Measurements from ENCODE around the gene NFE2L2.

DNA sequence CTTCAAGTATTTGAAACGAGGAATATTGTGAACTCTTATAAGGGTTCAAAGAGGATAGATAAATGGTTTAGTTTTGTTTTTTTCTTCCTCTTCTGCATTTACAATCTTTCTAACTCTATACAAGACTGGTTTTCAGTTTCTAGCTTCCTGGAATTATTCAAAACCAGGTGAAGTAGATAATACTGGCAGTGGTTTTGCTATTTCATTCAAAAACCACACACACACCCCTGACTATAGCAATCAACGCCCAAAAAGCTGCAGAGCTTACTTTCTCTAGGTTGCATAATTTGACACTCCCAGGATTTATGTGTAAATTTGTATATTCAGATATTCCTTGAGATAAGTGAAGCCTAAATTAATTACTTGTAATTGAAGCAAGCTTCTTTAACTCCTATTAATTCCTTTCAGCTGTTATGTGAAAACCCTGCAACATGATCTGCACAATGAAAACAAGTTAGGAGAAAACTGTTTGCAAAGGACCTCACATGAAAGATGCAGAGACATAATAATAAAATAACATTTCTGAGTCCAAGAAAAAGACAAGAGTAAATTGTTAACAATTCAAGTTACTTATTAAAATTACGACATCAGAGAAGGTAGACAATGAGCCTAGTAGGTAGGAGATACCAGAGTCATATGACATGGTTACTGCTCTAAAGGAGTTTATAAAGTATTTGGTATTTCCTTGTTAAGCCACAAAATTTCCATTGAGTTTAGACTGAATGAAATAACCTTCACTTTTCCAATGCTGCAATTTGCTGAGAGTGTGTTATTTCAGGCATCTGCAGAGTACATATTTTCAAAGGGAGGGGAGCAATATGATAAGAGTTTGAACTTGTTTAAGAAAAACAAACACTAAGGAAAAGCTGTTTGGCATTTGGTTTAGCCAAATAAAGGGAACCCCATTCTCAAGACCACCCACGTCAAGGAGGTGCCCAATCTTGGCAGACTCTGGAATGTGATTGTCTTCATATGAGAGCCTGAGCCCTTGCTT is 1.6 kb upstream of the NFE2L2 start:
- TF ChIP-seq, protein P1, sequence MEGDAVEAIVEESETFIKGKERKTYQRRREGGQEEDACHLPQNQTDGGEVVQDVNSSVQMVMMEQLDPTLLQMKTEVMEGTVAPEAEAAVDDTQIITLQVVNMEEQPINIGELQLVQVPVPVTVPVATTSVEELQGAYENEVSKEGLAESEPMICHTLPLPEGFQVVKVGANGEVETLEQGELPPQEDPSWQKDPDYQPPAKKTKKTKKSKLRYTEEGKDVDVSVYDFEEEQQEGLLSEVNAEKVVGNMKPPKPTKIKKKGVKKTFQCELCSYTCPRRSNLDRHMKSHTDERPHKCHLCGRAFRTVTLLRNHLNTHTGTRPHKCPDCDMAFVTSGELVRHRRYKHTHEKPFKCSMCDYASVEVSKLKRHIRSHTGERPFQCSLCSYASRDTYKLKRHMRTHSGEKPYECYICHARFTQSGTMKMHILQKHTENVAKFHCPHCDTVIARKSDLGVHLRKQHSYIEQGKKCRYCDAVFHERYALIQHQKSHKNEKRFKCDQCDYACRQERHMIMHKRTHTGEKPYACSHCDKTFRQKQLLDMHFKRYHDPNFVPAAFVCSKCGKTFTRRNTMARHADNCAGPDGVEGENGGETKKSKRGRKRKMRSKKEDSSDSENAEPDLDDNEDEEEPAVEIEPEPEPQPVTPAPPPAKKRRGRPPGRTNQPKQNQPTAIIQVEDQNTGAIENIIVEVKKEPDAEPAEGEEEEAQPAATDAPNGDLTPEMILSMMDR (IDR thresholded peaks at IDR 0.05) = no peak
- no peak for TF ChIP-seq POLR2A (IDR thresholded peaks at IDR 0.05)
- TF ChIP-seq POLR2AphosphoS5 (IDR thresholded peaks at IDR 0.05) = no peak
